Right lobe of liver (tissue), 4 donors: Measurements from ENCODE around the gene SLC7A5.

Experiments used
- POLR2A ChIP-seq: fragments of 450-650 bp; IDR thresholded peaks from one replicate; pipeline ENCODE4 v1.6.1; 2017; ENCODE audit warnings: antibody characterized with exemption, mild to moderate bottlenecking
- TF ChIP-seq, protein P1 (sequence below), 4 donors: fragments of 200-600 bp in 3 of 4; fragments of 450-650 bp in 1 of 4; IDR thresholded peaks; one replicate each; pipeline versions ENCODE4 v1.5.1 to v1.8.0; 2016 to 2022; ENCODE audit warnings: antibody characterized with exemption in 4 of 4, mild to moderate bottlenecking in 2 of 4
- donor health status: DM: no; HTN: no; CAD: no.
- donor health status: DM: no; HTN: no; CAD: no.
- donor health status: DM: no; HTN: yes; CAD: no.

DNA sequence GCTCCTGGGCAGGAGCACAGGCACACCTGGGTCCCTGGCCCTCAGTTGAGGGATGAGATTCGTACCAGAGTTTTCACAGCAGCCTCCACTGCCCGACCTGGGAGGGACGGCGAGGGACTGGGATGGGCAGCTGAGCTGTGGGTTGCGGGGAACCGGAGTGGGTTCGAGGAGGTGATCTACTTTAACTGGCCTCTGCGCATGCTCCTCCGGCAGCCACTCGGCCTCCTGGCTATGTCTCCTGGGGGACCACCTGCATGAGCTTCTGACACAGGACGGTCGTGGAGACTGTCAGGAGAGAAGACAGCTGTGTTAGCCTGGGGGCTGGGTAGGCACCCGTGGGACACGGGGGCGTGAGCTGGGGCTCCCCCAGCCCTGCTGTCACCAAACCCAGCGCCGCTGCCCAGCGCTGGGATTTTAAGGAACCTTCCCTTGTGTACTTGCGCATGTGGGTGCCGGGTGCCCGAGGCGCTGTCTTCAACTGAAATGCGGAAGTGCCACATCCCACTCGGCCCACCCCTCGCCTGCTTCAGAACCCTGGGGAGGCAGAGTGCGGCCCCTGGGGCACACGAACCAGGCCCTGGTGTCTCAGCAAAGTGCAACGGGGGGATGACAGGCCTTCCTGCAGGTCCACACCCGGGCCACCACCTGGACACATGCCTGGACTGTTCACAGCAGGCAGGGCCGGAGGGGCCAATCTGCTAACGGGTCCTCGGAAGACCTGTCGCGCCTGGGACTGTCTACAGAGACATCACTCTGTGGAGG is 36.4 kb downstream of the SLC7A5 start:
- no peak for TF ChIP-seq POLR2A
- TF ChIP-seq, protein P1, sequence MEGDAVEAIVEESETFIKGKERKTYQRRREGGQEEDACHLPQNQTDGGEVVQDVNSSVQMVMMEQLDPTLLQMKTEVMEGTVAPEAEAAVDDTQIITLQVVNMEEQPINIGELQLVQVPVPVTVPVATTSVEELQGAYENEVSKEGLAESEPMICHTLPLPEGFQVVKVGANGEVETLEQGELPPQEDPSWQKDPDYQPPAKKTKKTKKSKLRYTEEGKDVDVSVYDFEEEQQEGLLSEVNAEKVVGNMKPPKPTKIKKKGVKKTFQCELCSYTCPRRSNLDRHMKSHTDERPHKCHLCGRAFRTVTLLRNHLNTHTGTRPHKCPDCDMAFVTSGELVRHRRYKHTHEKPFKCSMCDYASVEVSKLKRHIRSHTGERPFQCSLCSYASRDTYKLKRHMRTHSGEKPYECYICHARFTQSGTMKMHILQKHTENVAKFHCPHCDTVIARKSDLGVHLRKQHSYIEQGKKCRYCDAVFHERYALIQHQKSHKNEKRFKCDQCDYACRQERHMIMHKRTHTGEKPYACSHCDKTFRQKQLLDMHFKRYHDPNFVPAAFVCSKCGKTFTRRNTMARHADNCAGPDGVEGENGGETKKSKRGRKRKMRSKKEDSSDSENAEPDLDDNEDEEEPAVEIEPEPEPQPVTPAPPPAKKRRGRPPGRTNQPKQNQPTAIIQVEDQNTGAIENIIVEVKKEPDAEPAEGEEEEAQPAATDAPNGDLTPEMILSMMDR (IDR thresholded peaks at IDR 0.05): no peak
